ENCODE measurements around the gene KCTD1.

Gene KCTD1

GRCh38 chr18:26549263-26550094, 1.1 kb upstream of the KCTD1 start:
- DNase-seq (ENCODE audit: low read depth), result no peak

DNA sequence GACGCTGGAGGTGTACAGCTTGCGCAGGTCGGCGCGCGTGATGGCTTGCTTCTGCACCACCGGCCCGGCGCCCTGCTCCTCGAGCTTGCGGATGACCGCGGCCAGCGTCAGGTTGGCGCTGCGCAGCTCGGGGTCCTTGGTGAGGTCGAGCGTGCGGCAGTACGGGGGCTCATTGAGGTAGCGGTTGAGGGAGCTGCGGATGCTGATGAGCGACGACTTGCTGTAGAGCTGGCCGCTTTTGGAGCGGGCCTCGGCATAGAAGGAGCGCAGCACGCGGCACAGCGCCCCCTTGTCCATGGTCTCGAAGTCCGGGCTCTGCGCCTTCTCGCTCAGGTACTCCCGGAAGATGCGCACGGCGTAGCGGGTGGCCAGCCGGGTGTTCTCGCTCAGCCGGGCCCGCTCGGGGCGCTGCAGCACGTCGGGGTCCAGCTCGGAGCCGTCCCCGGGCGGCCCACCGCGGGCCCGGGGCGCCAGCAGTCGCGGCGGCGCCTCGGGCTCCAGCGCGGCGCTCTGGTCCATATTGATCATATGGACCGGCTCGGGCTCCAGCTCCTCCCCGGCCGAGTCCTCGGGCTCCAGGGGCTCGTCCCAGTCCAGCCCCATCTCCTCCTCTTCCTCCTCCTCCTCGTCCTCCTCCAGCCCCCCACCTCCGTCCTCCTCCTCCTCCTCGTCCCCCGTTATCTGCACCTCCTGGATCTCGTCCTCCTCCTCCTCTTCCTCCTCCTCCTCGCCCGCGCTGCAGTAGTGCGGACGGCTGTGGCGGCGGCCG, 523 bp downstream of the KCTD1 start:
- DNase-seq (ENCODE audit: low read depth), result peak; percentile 59

GRCh38 chr18:26546875-26547645, 1.3 kb downstream of the KCTD1 start:
- no peak for DNase-seq (ENCODE audit: low read depth)

DNA sequence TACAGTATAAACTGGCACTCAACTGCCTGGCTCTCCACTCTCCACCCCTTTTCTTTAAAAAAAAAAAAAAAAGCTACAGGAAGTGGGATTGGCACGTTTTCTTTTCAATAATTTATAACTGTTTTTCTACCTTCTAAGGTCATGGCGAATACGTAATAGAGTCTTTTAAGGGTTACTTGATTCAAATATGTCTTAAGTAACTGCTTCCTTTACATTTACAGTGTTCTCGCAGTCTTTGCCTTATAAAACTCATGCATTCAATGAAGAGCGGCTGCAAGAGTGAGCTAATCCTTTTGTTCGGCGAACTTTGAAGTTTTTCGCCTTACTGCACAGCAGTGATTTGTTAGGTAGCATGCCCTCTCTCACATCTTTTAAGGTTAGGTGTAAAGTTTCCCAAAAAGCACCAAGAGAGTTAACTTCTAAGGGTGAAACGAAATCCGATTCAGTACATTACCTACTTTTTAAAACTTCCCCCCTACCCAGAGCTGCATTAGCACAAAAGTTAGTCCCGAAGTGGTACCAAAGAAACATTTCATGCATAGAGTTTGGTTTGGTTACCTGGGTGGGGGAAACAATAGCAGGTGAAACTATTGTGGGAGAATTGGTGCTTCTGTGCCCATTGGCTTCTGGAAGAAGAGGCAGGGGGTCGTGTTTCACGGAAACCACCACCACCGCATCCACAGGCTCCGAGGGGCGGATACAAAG, 2.0 kb downstream of the KCTD1 start:
- DNase-seq (ENCODE audit: low read depth), result no peak

DNA sequence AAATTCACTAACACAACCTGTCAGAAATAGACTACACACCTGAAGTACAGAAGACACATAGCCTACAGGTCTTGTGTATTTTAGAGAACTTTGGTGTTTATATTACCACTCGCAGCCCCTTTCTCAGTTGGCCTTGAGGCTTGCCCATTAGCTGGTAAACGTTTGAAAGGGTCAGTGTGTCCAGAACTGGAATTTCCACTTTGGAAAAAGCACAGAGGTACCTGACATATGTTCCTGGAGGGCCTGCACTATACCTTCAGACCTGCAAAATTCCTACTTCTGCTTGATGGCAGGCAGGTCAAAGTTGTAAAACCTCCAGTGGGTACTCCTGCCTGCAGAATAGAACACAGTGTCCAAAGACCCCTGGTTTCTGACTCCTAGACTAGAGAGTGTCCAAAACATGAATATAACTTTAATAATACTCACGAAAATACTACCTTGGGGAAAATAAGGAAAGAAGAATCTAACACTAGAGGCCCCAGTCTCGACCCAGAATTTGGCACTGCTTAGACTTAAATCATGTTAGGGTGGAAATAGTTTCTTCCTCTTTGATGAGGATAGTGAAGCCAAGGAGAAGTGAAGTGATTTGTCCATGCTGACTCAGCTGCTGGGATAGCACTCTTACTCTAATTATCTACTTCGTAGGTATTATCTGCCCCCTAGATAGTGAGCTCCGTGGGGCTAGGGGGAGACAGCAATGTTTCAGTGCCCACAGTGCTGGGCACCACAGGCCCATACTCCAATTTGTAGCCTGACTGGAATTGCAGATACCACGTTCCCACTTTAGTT, 2.8 kb downstream of the KCTD1 start:
- no peak for DNase-seq (ENCODE audit: low read depth)

DNA sequence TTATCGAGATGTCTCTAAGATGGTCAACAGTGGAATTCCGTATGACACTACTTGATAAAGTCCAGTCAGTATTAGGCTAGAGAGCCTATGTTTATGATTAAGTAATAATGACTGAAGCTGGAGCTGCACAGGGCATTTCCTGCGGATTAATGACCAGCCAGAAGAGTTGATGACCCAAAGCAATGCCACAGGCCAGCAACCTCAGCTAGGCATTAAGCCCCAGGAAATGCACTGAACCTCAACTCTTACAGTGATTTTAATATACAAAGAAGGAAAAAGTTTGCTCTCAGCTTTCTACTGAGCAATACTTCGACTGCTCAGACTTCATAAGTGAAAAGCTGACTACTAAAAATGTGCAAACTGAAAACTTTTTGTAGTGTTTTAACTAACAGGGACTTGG, 3.9 kb downstream of the KCTD1 start:
- no peak for DNase-seq (ENCODE audit: low read depth)

- no peak for DNase-seq (ENCODE audit: low read depth)
Measured at GRCh38 chr18:26543373-26543772, 5.0 kb downstream of the KCTD1 start.

GRCh38 chr18:26540043-26540628, 8.2 kb downstream of the KCTD1 start:
- DNase-seq (ENCODE audit: low read depth), result no peak

GRCh38 chr18:26538524-26538923, 9.8 kb downstream of the KCTD1 start:
- no peak for DNase-seq (ENCODE audit: low read depth)

DNA sequence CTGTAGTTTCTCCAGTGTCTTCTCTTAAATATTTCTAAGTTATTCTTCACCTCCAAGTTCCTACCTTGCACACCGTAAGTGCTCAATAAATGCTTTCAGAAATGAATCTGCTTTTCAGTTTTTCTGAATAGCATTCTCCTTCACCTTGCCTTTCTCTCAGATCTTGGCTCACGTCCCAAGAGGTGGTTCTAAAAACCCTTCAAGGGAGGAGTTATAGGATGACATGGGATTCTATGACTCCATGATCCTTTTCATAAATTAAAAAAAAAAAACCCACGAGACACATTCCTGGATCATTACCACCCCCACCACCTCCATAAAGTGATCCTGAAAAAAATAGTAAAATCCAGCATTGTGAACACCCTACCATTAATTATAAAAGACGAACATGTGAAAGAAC, 11.7 kb downstream of the KCTD1 start:
- DNase-seq (ENCODE audit: low read depth), result no peak

- DNase-seq (ENCODE audit: low read depth), result no peak
Measured at GRCh38 chr18:26536032-26536431, 12.3 kb downstream of the KCTD1 start.

- no peak for DNase-seq (ENCODE audit: low read depth)
Measured at GRCh38 chr18:26535630-26536029, 12.7 kb downstream of the KCTD1 start.

- no peak for DNase-seq (ENCODE audit: low read depth)
Measured at GRCh38 chr18:26532367-26533340, 15.7 kb downstream of the KCTD1 start.

- no peak for DNase-seq (ENCODE audit: low read depth)
Measured at GRCh38 chr18:26531605-26532298, 16.6 kb downstream of the KCTD1 start.

DNA sequence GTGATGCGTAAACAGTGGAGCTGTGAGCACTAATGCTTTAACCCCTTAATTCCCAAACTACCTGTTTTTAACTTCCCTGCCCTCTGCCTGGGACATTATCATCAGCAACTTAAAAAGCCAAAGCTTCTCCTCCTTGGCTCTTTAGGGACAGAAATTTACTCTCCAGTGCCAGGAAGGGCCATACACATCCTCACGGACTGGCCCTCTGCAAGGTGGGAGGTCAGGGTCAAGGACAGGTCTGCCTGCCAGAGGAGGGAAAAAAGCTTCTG, 21.5 kb downstream of the KCTD1 start:
- DNase-seq (ENCODE audit: low read depth), result no peak

- no peak for DNase-seq (ENCODE audit: low read depth)
Measured at GRCh38 chr18:26526128-26526965, 22.0 kb downstream of the KCTD1 start.

GRCh38 chr18:26524504-26525351, 23.6 kb downstream of the KCTD1 start:
- DNase-seq (ENCODE audit: low read depth), result no peak

Data from activated T-cell treated with anti-CD3 and anti-CD28 coated beads for 48 hours (primary cell).